Activated B cell treated with CpG ODN at 0.5 μM for 24 hours (primary cell): ENCODE results near the gene METTL15. TPM values are rescaled to one million over a fixed set of nuclear protein-coding genes. Genes with fewer than 3 reads are reported as not detected.
"Not testable (repeated sequence)": the region's sequence is repeated elsewhere in the genome, so short reads cannot be mapped to it uniquely, and the experiment has no call there.

Experiments used
- ATAC-seq: fragments of 200-7000 bp; cut with Tn5 transposase; one replicate; pipeline ENCODE4 v1.10.0; 2021; ENCODE audit warnings: low read depth, mild to moderate bottlenecking, moderate library complexity
- CTCF ChIA-PET: fragments of 350-600 bp; sonication (Branson Sonifier 250); formaldehyde crosslinking; loops from one replicate; lab custom pipeline; 2021; ENCODE audit warnings: antibody characterized with exemption; lab: Charles Lee
- POLR2A ChIA-PET: fragments of 350-600 bp; sonication (Branson Sonifier 250); formaldehyde crosslinking; loops from one replicate; lab custom pipeline; 2021; ENCODE audit warnings: antibody characterized with exemption; lab: Charles Lee
- DNase-seq: peaks from one replicate; pipeline ENCODE4 v3.0.0; 2022
- H3K27ac Mint-ChIP-seq: one replicate; pipeline ENCODE4 v1.8.0; 2020; ENCODE audit warnings: mixed read lengths
- H3K27me3 Mint-ChIP-seq: one replicate; pipeline ENCODE4 v1.8.0; 2021; ENCODE audit warnings: mixed read lengths
- H3K36me3 Mint-ChIP-seq: one replicate; pipeline ENCODE4 v1.8.0; 2021; ENCODE audit warnings: low read depth, mixed read lengths
- H3K4me1 Mint-ChIP-seq: one replicate; pipeline ENCODE4 v1.8.0; 2021; ENCODE audit warnings: mixed read lengths
- H3K4me3 Mint-ChIP-seq: one replicate; pipeline ENCODE4 v1.8.0; 2020; ENCODE audit warnings: mild to moderate bottlenecking, mixed read lengths
- H3K9me3 Mint-ChIP-seq: one replicate; pipeline ENCODE4 v1.8.0; 2020; ENCODE audit warnings: mixed read lengths
- CTCF ChIP-seq: fragments of 200-600 bp; IDR thresholded peaks from one replicate; pipeline ENCODE4 v1.8.0; 2022; ENCODE audit warnings: antibody characterized with exemption, mild to moderate bottlenecking
- intact Hi-C: fragments of 100-400 bp; cut with micrococcal nuclease; formaldehyde crosslinking; loops from one replicate; pipeline ENCODE4 v1.15.1; 2024
- total RNA-seq: library from RNA; stranded (reverse); gene quantifications from 2 replicates; pipeline ENCODE4 v1.2.3, GENCODE V29; 2022

The METTL15 gene
- total RNA-seq, 1 donor from 2014 or later: 14.2 TPM

GRCh38 chr11:28132548-28132947, 24.4 kb downstream of the METTL15 start:
- ATAC-seq (no peak), DNase-seq (no peak)
- no peak for TF ChIP-seq CTCF
- H3K4me1 Mint-ChIP-seq: no peaks in the 10 kb centered on the region
- peaks cover 14% of the 10 kb centered on the region for H3K9me3 Mint-ChIP-seq
- ChIA-PET POLR2A (no interaction called here), CTCF (no interaction called here)
- intact Hi-C loops: no loop called here
- no peak overlapping the region for H3K27ac Mint-ChIP-seq
- H3K27me3 Mint-ChIP-seq: no peaks in the 10 kb centered on the region
- H3K36me3 Mint-ChIP-seq: peaks cover 31% of the 10 kb centered on the region
- no peak overlapping the region for H3K4me3 Mint-ChIP-seq

GRCh38 chr11:28133146-28133545, 25.0 kb downstream of the METTL15 start:
- TF ChIP-seq CTCF: no peak
- ChIA-PET POLR2A (no interaction called here), CTCF (no interaction called here)
- Mint-ChIP-seq H3K36me3 (peaks cover 36% of the 10 kb centered on the region), H3K4me3 (no peak overlapping the region), H3K4me1 (no peaks in the 10 kb centered on the region), H3K9me3 (peaks cover 17% of the 10 kb centered on the region), H3K27ac (no peak overlapping the region), H3K27me3 (no peaks in the 10 kb centered on the region)
- DNase-seq: no peak
- no peak for ATAC-seq
- intact Hi-C loops: no loop called here

- POLR2A ChIA-PET, ATAC-seq, CTCF ChIA-PET, H3K27ac Mint-ChIP-seq, intact Hi-C loops, DNase-seq, H3K4me3 Mint-ChIP-seq, H3K4me1 Mint-ChIP-seq, H3K27me3 Mint-ChIP-seq: not testable (repeated sequence)
- Mint-ChIP-seq H3K9me3 (peaks cover 35% of the 10 kb centered on the region), H3K36me3 (peaks cover 44% of the 10 kb centered on the region)
Observed at GRCh38 chr11:28136157-28136556, 28.0 kb downstream of the METTL15 start.

- peaks cover 41% of the 10 kb centered on the region for H3K36me3 Mint-ChIP-seq
- H3K9me3 Mint-ChIP-seq: peaks cover 36% of the 10 kb centered on the region
- DNase-seq (no peak), ATAC-seq (no peak)
- no peak overlapping the region for H3K4me3 Mint-ChIP-seq
- intact Hi-C loops: no loop called here
- ChIA-PET CTCF (no interaction called here), POLR2A (no interaction called here)
- H3K4me1 Mint-ChIP-seq: no peaks in the 10 kb centered on the region
- no peak overlapping the region for H3K27ac Mint-ChIP-seq
- TF ChIP-seq CTCF: no peak
- no peaks in the 10 kb centered on the region for H3K27me3 Mint-ChIP-seq
Observed at GRCh38 chr11:28137366-28137765, 29.2 kb downstream of the METTL15 start.

- DNase-seq (no peak), ATAC-seq (no peak)
- Mint-ChIP-seq H3K27ac (no peak overlapping the region), H3K4me3 (no peak overlapping the region), H3K27me3 (no peaks in the 10 kb centered on the region), H3K36me3 (peaks cover 41% of the 10 kb centered on the region), H3K9me3 (peaks cover 36% of the 10 kb centered on the region), H3K4me1 (no peaks in the 10 kb centered on the region)
- intact Hi-C loops: no loop called here
- no peak for TF ChIP-seq CTCF
- CTCF ChIA-PET: no interaction called here
- POLR2A ChIA-PET: interaction anchor here (1.0 kb wide), 1 partner anchor 19 kb away, joined by 3 read pairs; no protein-coding TSS in a partner anchor
Observed at GRCh38 chr11:28137832-28138231, 29.6 kb downstream of the METTL15 start.

GRCh38 chr11:28139841-28140415, 31.7 kb downstream of the METTL15 start:
- no peaks in the 10 kb centered on the region for H3K27me3 Mint-ChIP-seq
- TF ChIP-seq CTCF: no peak
- ChIA-PET CTCF (no interaction called here), POLR2A (no interaction called here)
- ATAC-seq (no peak), DNase-seq (no peak)
- H3K36me3 Mint-ChIP-seq: peaks cover 36% of the 10 kb centered on the region
- H3K9me3 Mint-ChIP-seq: peaks cover 34% of the 10 kb centered on the region
- intact Hi-C loops: no loop called here
- no peak overlapping the region for H3K27ac Mint-ChIP-seq
- no peak overlapping the region for H3K4me3 Mint-ChIP-seq
- peaks cover 7% of the 10 kb centered on the region for H3K4me1 Mint-ChIP-seq
